Natural killer cell (primary cell): ENCODE measurements around the gene WDFY1. TPM values are rescaled to one million over a fixed set of nuclear protein-coding genes. Genes with fewer than 3 reads are reported as not detected.

Experiments used
- ATAC-seq, 3 donors: fragments of 150-1000 bp in 2 of 3; fragments of 200-7000 bp in 1 of 3; cut with Tn5 transposase; 1 replicate in 1 of 3; 2 replicates in 2 of 3; pipeline ENCODE4 v1.10.0; 2021; ENCODE audit warnings: mild to moderate bottlenecking in 2 of 3, moderate library complexity in 2 of 3
- DNase-seq, 2 donors: peaks; one replicate each; pipeline versions ENCODE4 v3.0.0 to v3.0.0-alpha.2; 2013 to 2021; ENCODE audit warnings: mixed read lengths in 1 of 2
- H3K27ac ChIP-seq: one replicate; pipeline ENCODE4 v1.5.1; 2013; ENCODE audit warnings: mild to moderate bottlenecking, low read length
- H3K27me3 ChIP-seq: one replicate; pipeline ENCODE4 v1.6.1; 2013; ENCODE audit warnings: low read length; ENCODE audit not compliant: control insufficient read depth, insufficient read depth
- H3K36me3 ChIP-seq: one replicate; pipeline ENCODE4 v1.6.1; 2013; ENCODE audit warnings: low read length; ENCODE audit not compliant: control insufficient read depth, insufficient read depth
- H3K4me1 ChIP-seq: one replicate; pipeline ENCODE4 v1.6.1; 2013; ENCODE audit warnings: low read length; ENCODE audit not compliant: control insufficient read depth, insufficient read depth
- H3K4me3 ChIP-seq: one replicate; pipeline ENCODE4 v1.5.1; 2013; ENCODE audit warnings: low read length
- H3K9me3 ChIP-seq: one replicate; pipeline ENCODE4 v1.6.1; 2013; ENCODE audit warnings: low read length; ENCODE audit not compliant: control insufficient read depth, insufficient read depth
- H3K27ac Mint-ChIP-seq, 2 donors: one replicate each; pipeline ENCODE4 v1.8.0; 2022; ENCODE audit warnings: mild to moderate bottlenecking in 2 of 2, mixed read lengths in 2 of 2, moderate library complexity in 1 of 2
- H3K27me3 Mint-ChIP-seq, 2 donors: one replicate each; pipeline ENCODE4 v1.8.0; 2022; ENCODE audit warnings: low read depth in 2 of 2, mixed read lengths in 2 of 2
- H3K36me3 Mint-ChIP-seq: one replicate; pipeline ENCODE4 v1.8.0; 2022; ENCODE audit warnings: mixed read lengths
- H3K4me1 Mint-ChIP-seq, 2 donors: one replicate each; pipeline ENCODE4 v1.8.0; 2022; ENCODE audit warnings: mixed read lengths in 2 of 2
- H3K4me3 Mint-ChIP-seq: one replicate; pipeline ENCODE4 v1.8.0; 2022; ENCODE audit warnings: mild to moderate bottlenecking, moderate library complexity, mixed read lengths
- H3K9me3 Mint-ChIP-seq, 2 donors: one replicate each; pipeline ENCODE4 v1.8.0; 2022; ENCODE audit warnings: mixed read lengths in 2 of 2
- WGBS: methylation state at CpG from one replicate; pipeline ENCODE4 v1.1.7; 2013; ENCODE audit warnings: missing lambda C conversion rate; ENCODE audit not compliant: insufficient coverage; 5-methylcytosine and 5-hydroxymethylcytosine counted together
- intact Hi-C: fragments of 100-400 bp; cut with micrococcal nuclease; formaldehyde crosslinking; loops from one replicate; pipeline ENCODE4 v1.14.2; 2022
- total RNA-seq, 4 donors: library from RNA; stranded (reverse); fragments of 120-200 nt in 1 of 4; gene quantifications; one replicate each; pipeline versions ENCODE4 v1.2.3 to v1.2.4, GENCODE V29; 2013 to 2022
- TF ChIP-seq, protein P1 (sequence below): fragments of 200-600 bp; IDR thresholded peaks from one replicate; pipeline ENCODE4 v1.8.0; 2022; ENCODE audit warnings: antibody characterized with exemption

WDFY1 gene
- total RNA-seq, 3 donors from 2014 or later (not counting 1 experiment from before 2014, with no cell fraction given): 90.2 to 96.2 (median 92.0) TPM

- Histone ChIP-seq H3K4me1 (peaks cover 12% of the 10 kb centered on the region), H3K36me3 (peaks cover 15% of the 10 kb centered on the region), H3K9me3 (no peaks in the 10 kb centered on the region), H3K27me3 (no peaks in the 10 kb centered on the region), H3K4me3 (no peak overlapping the region), H3K27ac (peak overlapping the region; percentile 2)
- H3K36me3 Mint-ChIP-seq: no peaks in the 10 kb centered on the region
- TF ChIP-seq, protein P1, sequence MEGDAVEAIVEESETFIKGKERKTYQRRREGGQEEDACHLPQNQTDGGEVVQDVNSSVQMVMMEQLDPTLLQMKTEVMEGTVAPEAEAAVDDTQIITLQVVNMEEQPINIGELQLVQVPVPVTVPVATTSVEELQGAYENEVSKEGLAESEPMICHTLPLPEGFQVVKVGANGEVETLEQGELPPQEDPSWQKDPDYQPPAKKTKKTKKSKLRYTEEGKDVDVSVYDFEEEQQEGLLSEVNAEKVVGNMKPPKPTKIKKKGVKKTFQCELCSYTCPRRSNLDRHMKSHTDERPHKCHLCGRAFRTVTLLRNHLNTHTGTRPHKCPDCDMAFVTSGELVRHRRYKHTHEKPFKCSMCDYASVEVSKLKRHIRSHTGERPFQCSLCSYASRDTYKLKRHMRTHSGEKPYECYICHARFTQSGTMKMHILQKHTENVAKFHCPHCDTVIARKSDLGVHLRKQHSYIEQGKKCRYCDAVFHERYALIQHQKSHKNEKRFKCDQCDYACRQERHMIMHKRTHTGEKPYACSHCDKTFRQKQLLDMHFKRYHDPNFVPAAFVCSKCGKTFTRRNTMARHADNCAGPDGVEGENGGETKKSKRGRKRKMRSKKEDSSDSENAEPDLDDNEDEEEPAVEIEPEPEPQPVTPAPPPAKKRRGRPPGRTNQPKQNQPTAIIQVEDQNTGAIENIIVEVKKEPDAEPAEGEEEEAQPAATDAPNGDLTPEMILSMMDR: no peak
- no peaks in the 10 kb centered on the region for H3K27me3 Mint-ChIP-seq
- H3K27ac Mint-ChIP-seq: peak overlapping the region; percentile 93 to 95
- ATAC-seq: no peak
- no peaks in the 10 kb centered on the region for H3K9me3 Mint-ChIP-seq
- 76% methylated on average over 4 of the region's 4 CpGs for WGBS
- peak overlapping the region; percentile 97 for H3K4me3 Mint-ChIP-seq
- intact Hi-C loops: loop anchor here (2.0 kb wide), 2 partner anchors 15 to 195 kb away; no protein-coding TSS in a partner anchor
- no peak for DNase-seq
- peaks cover 36 to 46% of the 10 kb centered on the region in 2 donors for H3K4me1 Mint-ChIP-seq
These were observed 11.2 kb upstream of the WDFY1 start for GRCh38 chr2:223956300-223956699.

GRCh38 chr2:223954401-223954800 lies 9.3 kb upstream of the WDFY1 start:
- ATAC-seq (no peak), DNase-seq (no peak)
- H3K27ac Mint-ChIP-seq: no peak overlapping the region
- H3K9me3 Mint-ChIP-seq: no peaks in the 10 kb centered on the region
- TF ChIP-seq, protein P1: no peak
- WGBS: 86% methylated on average over 3 of the region's 3 CpGs
- peaks cover 17 to 27% of the 10 kb centered on the region in 2 donors for H3K4me1 Mint-ChIP-seq
- H3K27ac ChIP-seq: no peak overlapping the region
- no peaks in the 10 kb centered on the region for H3K27me3 ChIP-seq
- peaks cover 6% of the 10 kb centered on the region for H3K4me1 ChIP-seq
- intact Hi-C loops: no loop called here
- H3K36me3 Mint-ChIP-seq: no peaks in the 10 kb centered on the region
- H3K27me3 Mint-ChIP-seq: no peaks in the 10 kb centered on the region
- no peak overlapping the region for H3K4me3 ChIP-seq
- H3K4me3 Mint-ChIP-seq: no peak overlapping the region
- no peaks in the 10 kb centered on the region for H3K9me3 ChIP-seq
- no peaks in the 10 kb centered on the region for H3K36me3 ChIP-seq

DNA sequence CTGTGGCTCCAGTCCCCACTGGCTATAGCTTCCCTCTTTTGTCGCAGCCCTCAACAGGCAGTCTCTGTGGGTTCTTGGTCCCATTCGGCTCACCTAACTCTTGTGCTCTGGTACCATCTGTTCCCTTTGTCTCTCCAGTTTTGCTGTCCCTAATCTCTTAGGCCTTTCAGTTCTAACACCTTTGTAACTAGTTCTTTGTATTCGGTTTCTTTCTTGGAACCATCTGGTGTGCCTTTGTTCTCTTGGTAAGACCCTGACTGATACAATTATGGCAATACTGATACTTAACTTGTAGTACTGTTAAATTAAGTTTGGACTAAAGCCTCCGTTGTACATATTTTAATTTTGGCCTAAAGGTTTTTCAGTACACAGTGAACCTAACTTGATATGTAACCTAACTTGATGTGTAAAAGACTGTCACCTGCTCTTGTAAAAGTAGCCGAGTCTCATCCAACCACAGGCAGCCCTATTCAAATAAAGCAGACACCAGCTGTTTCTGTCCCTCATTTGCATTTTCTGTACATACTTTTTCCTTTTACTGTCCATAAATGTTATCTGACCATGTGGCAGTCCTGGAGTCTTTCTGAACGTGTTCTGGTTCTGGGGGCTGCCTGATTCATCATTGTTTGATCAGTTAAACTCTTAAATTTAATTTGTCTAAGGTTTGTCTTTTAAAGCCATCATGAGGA lies 7.3 kb upstream of the WDFY1 start:
- H3K4me3 Mint-ChIP-seq: no peak overlapping the region
- peaks cover 7 to 11% of the 10 kb centered on the region in 2 donors for H3K4me1 Mint-ChIP-seq
- peak overlapping the region; percentile 14 for H3K27ac ChIP-seq
- WGBS: 75% methylated on average over 6 of the region's 6 CpGs
- H3K9me3 Mint-ChIP-seq: no peaks in the 10 kb centered on the region
- intact Hi-C loops: no loop called here
- peaks cover 3% of the 10 kb centered on the region for H3K4me1 ChIP-seq
- no peaks in the 10 kb centered on the region for H3K27me3 Mint-ChIP-seq
- DNase-seq: no peak
- TF ChIP-seq, protein P1: no peak
- no peaks in the 10 kb centered on the region for H3K9me3 ChIP-seq
- H3K27me3 ChIP-seq: no peaks in the 10 kb centered on the region
- H3K36me3 ChIP-seq: no peaks in the 10 kb centered on the region
- H3K36me3 Mint-ChIP-seq: no peaks in the 10 kb centered on the region
- H3K4me3 ChIP-seq: no peak overlapping the region
- no peak overlapping the region for H3K27ac Mint-ChIP-seq
- no peak for ATAC-seq
